Naive thymus-derived CD4-positive, alpha-beta T cell (primary cell): ENCODE measurements around the gene CPB1. TPM values are rescaled to one million over a fixed set of nuclear protein-coding genes. Genes with fewer than 3 reads are reported as not detected.

Source experiments
- ATAC-seq: fragments of 150-1000 bp; cut with Tn5 transposase; 2 replicates; pipeline ENCODE4 v1.10.0; 2021; ENCODE audit warnings: mild to moderate bottlenecking, moderate library complexity
- CTCF ChIA-PET: fragments of 350-600 bp; sonication (Branson Sonifier 250); formaldehyde crosslinking; loops from one replicate; lab custom pipeline; 2021; ENCODE audit warnings: antibody characterized with exemption; lab: Charles Lee
- POLR2A ChIA-PET: fragments of 350-600 bp; sonication (Branson Sonifier 250); formaldehyde crosslinking; loops from one replicate; lab custom pipeline; 2021; ENCODE audit warnings: antibody characterized with exemption, inconsistent platforms; lab: Charles Lee
- DNase-seq, 9 donors: peaks; one replicate each; pipeline versions ENCODE4 v3.0.0 to v3.0.0-alpha.2; 2020 to 2022; ENCODE audit warnings: mixed read lengths in 1 of 9
- H3K27ac ChIP-seq: one replicate; pipeline ENCODE4 v1.7.0; 2013; ENCODE audit warnings: mild to moderate bottlenecking, low read depth, low read length, moderate library complexity
- H3K27me3 ChIP-seq, 2 donors: one replicate each; pipeline ENCODE4 v1.7.0; 2013; ENCODE audit warnings: low read length in 2 of 2, mild to moderate bottlenecking in 2 of 2, moderate library complexity in 2 of 2; ENCODE audit not compliant: control insufficient read depth in 2 of 2, insufficient read depth in 2 of 2
- H3K36me3 ChIP-seq, 3 experiments: 1 replicate in 2 of 3; 2 replicates in 1 of 3; pipeline ENCODE4 v1.7.0; 2013; ENCODE audit warnings: low read length in 3 of 3, mild to moderate bottlenecking in 3 of 3, moderate library complexity in 1 of 3; ENCODE audit not compliant: insufficient read depth in 3 of 3, control insufficient read depth in 2 of 3
- H3K4me1 ChIP-seq, 2 donors: one replicate each; pipeline ENCODE4 v1.7.0; 2013; ENCODE audit warnings: low read length in 2 of 2, mild to moderate bottlenecking in 2 of 2, moderate library complexity in 1 of 2; ENCODE audit not compliant: control insufficient read depth in 2 of 2, insufficient read depth in 2 of 2
- H3K4me3 ChIP-seq: 2 replicates; pipeline ENCODE4 v1.7.0; 2013; ENCODE audit warnings: mild to moderate bottlenecking, low read length
- H3K9me3 ChIP-seq, 3 experiments: 1 replicate in 2 of 3; 2 replicates in 1 of 3; pipeline ENCODE4 v1.7.0; 2013; ENCODE audit warnings: low read length in 3 of 3; ENCODE audit not compliant: control insufficient read depth in 2 of 3
- H3K27ac Mint-ChIP-seq, 9 donors: one replicate each; pipeline ENCODE4 v1.8.0; 2020 to 2022; ENCODE audit warnings: mixed read lengths in 9 of 9, mild to moderate bottlenecking in 8 of 9, moderate library complexity in 5 of 9, inconsistent platforms in 2 of 9
- H3K27me3 Mint-ChIP-seq, 5 donors: one replicate each; pipeline ENCODE4 v1.8.0; 2021 to 2022; ENCODE audit warnings: mixed read lengths in 5 of 5, mild to moderate bottlenecking in 1 of 5
- H3K36me3 Mint-ChIP-seq, 5 donors: one replicate each; pipeline ENCODE4 v1.8.0; 2020 to 2022; ENCODE audit warnings: mixed read lengths in 5 of 5, mild to moderate bottlenecking in 3 of 5, inconsistent platforms in 1 of 5
- H3K4me1 Mint-ChIP-seq, 7 donors: one replicate each; pipeline ENCODE4 v1.8.0; 2020 to 2022; ENCODE audit warnings: mixed read lengths in 7 of 7, mild to moderate bottlenecking in 3 of 7, inconsistent platforms in 1 of 7
- H3K4me3 Mint-ChIP-seq, 10 donors: one replicate each; pipeline ENCODE4 v1.8.0; 2020 to 2022; ENCODE audit warnings: mild to moderate bottlenecking in 10 of 10, mixed read lengths in 10 of 10, moderate library complexity in 6 of 10, inconsistent platforms in 2 of 10
- H3K9me3 Mint-ChIP-seq, 11 donors: one replicate each; pipeline ENCODE4 v1.8.0; 2020 to 2022; ENCODE audit warnings: mixed read lengths in 11 of 11, mild to moderate bottlenecking in 4 of 11, inconsistent platforms in 1 of 11, moderate library complexity in 1 of 11
- intact Hi-C, 2 donors: fragments of 100-400 bp; cut with micrococcal nuclease; formaldehyde crosslinking; loops; one replicate each; pipeline ENCODE4 v1.15.1; 2023
- polyA plus RNA-seq, 2 donors: library from polyadenylated mRNA; unstranded; fragments of 300-500 nt; fragmentation: Illumina TruSeq; gene quantifications; one replicate each; pipeline ENCODE4 v1.2.3, GENCODE V29; 2021
- total RNA-seq, 6 experiments: library from RNA in 5 of 6; stranded (reverse) in 5 of 6; gene quantifications; 1 replicate in 5 of 6; 2 replicates in 1 of 6; pipeline ENCODE4 v1.2.3 and lab custom pipeline; 2021 to 2026

Gene CPB1
- total and polyA plus RNA-seq, 7 experiments from 2014 or later, result not detected

DNA sequence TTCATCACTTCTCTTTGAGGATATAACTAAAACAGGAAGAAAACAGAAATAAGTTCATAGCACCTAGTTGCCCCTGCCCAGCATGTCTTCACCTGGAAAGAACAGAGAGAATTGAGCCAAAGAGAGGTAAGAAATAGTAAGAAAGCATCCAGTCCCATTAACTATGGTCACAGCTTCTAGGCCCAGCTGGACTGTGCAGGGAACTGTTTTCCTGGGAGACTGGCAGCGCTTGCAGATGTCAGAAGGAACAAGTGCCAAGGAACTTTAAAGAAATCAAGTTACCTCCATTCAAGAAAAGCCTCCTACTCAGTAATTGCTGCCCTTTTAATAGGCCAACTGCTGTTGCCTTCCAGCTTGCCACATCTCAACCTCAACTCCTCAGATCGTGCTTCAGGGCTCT, 17.8 kb upstream of the CPB1 start:
- no peak overlapping the region for H3K4me3 ChIP-seq
- CTCF ChIA-PET, result no interaction called here
- H3K9me3 Mint-ChIP-seq, result peaks cover 0 to 8% (median 0%) of the 10 kb centered on the region in 11 donors
- intact Hi-C loops, result no loop called here
- no peaks in the 10 kb centered on the region for H3K9me3 ChIP-seq
- no peaks in the 10 kb centered on the region for H3K27me3 ChIP-seq
- ATAC-seq, result no peak
- no peaks in the 10 kb centered on the region for H3K4me1 Mint-ChIP-seq
- no peak overlapping the region for H3K4me3 Mint-ChIP-seq
- H3K27ac Mint-ChIP-seq, result no peak overlapping the region
- peaks cover 0 to 26% (median 5%) of the 10 kb centered on the region in 5 donors for H3K27me3 Mint-ChIP-seq
- H3K27ac ChIP-seq, result no peak overlapping the region
- no peaks in the 10 kb centered on the region for H3K36me3 Mint-ChIP-seq
- no peaks in the 10 kb centered on the region for H3K36me3 ChIP-seq
- POLR2A ChIA-PET, result no interaction called here
- H3K4me1 ChIP-seq, result no peaks in the 10 kb centered on the region
- no peak for DNase-seq

DNA sequence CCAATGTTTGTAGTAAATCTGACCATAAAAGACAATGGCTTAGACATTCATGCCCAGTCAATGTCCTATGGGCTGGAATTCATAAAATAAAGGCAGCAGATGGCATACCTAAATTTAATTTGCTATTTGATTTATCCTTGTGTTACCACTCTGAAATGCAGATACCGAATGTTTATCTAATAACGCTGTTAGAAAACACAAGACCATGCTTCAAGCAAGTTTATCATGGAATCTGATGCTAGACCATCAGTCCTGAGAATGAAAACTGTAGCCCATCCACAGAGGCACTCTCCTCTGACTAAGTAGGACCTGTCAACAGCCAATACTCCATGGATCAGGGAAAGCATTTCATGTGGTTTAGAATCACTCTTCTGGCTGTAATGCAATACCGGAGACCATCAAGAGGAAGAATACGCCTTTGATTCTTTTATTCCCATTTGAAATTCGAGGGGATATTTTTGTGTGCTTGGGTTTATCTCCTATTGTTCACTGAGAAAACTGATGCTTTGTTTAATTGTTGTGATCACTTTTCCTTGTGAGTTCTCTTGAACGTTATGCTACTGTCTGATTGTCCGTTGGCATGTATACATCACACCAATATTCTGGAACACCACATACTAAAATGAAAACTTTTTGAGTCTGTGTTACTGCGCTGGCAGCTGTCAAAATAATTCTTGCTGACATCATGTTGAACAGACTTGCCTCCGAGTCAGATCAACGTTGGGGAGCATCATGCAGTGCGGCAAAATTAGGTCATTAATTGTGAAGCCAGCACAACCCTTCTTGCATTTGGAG, 12.1 kb upstream of the CPB1 start:
- Mint-ChIP-seq H3K27ac (no peak overlapping the region), H3K4me3 (no peak overlapping the region), H3K36me3 (no peaks in the 10 kb centered on the region), H3K9me3 (peaks cover 0 to 9% (median 2%) of the 10 kb centered on the region in 11 donors), H3K4me1 (no peaks in the 10 kb centered on the region), H3K27me3 (peaks cover 0 to 25% (median 8%) of the 10 kb centered on the region in 5 donors)
- no peak overlapping the region for H3K4me3 ChIP-seq
- ChIA-PET POLR2A (no interaction called here), CTCF (no interaction called here)
- ATAC-seq (no peak), DNase-seq (no peak)
- no peaks in the 10 kb centered on the region for H3K9me3 ChIP-seq
- H3K36me3 ChIP-seq, result no peaks in the 10 kb centered on the region
- intact Hi-C loops, result no loop called here
- no peaks in the 10 kb centered on the region for H3K4me1 ChIP-seq
- H3K27me3 ChIP-seq, result no peaks in the 10 kb centered on the region
- no peak overlapping the region for H3K27ac ChIP-seq

DNA sequence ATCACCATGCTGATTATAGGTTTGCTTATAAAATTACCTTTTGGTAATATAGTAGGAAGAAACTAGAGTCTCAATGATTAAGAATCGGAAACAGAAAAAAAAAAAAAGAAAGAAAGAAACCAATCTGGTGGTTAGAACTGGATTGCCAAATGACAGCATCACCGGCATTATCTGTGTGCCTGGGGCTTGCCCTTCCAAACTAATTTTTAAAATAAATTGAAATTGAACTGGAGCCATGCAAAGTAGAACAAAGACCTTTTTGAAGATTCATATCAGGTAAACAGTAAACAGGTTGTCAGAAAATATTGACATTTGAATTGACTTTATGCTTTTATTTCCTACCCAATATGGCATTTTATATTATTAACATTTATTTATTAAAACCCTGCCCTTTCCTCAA, 11.2 kb upstream of the CPB1 start:
- no peaks in the 10 kb centered on the region for H3K36me3 ChIP-seq
- H3K4me1 ChIP-seq, result no peaks in the 10 kb centered on the region
- Mint-ChIP-seq H3K36me3 (no peaks in the 10 kb centered on the region), H3K4me1 (no peaks in the 10 kb centered on the region), H3K9me3 (peaks cover 0 to 14% (median 4%) of the 10 kb centered on the region in 11 donors), H3K27me3 (peaks cover 0 to 19% (median 5%) of the 10 kb centered on the region in 5 donors), H3K4me3 (no peak overlapping the region), H3K27ac (no peak overlapping the region)
- H3K27ac ChIP-seq, result no peak overlapping the region
- no peak overlapping the region for H3K4me3 ChIP-seq
- no peak for DNase-seq
- no peaks in the 10 kb centered on the region for H3K27me3 ChIP-seq
- ChIA-PET POLR2A (no interaction called here), CTCF (no interaction called here)
- ATAC-seq, result no peak
- no peaks in the 10 kb centered on the region for H3K9me3 ChIP-seq
- intact Hi-C loops, result no loop called here

DNA sequence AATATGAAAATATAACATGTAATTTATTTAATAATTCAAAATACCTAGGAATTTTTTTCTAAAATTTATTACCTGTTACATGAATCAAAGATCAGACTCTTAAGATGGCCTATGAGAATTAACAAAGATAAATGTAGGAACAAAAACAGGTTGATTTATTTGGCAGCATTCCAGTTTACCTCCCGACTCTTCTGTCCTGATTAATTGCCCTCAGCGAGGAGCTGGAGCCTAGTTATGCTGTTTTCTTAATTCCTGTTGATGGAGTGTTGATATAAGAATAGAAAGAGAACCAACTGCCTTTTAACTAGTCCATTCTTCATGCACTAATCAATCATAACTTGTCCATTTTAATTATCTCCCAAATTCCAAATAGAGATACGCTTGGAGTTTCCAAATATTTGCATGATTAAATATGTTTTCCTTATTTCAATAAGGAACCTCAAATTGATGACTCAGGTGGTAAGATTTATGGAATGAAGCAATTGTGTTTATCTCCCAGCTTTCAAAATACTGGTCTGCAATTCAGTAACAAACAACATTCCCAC, 10.6 kb upstream of the CPB1 start:
- ATAC-seq (no peak), DNase-seq (no peak)
- Mint-ChIP-seq H3K27me3 (peaks cover 0 to 14% (median 5%) of the 10 kb centered on the region in 5 donors), H3K9me3 (peaks cover 0 to 13% (median 5%) of the 10 kb centered on the region in 11 donors), H3K4me1 (no peaks in the 10 kb centered on the region), H3K27ac (no peak overlapping the region), H3K36me3 (no peaks in the 10 kb centered on the region), H3K4me3 (no peak overlapping the region)
- Histone ChIP-seq H3K27ac (no peak overlapping the region), H3K9me3 (no peaks in the 10 kb centered on the region), H3K4me1 (no peaks in the 10 kb centered on the region), H3K4me3 (no peak overlapping the region), H3K36me3 (no peaks in the 10 kb centered on the region), H3K27me3 (no peaks in the 10 kb centered on the region)
- POLR2A ChIA-PET, result no interaction called here
- intact Hi-C loops, result no loop called here
- CTCF ChIA-PET, result no interaction called here

DNA sequence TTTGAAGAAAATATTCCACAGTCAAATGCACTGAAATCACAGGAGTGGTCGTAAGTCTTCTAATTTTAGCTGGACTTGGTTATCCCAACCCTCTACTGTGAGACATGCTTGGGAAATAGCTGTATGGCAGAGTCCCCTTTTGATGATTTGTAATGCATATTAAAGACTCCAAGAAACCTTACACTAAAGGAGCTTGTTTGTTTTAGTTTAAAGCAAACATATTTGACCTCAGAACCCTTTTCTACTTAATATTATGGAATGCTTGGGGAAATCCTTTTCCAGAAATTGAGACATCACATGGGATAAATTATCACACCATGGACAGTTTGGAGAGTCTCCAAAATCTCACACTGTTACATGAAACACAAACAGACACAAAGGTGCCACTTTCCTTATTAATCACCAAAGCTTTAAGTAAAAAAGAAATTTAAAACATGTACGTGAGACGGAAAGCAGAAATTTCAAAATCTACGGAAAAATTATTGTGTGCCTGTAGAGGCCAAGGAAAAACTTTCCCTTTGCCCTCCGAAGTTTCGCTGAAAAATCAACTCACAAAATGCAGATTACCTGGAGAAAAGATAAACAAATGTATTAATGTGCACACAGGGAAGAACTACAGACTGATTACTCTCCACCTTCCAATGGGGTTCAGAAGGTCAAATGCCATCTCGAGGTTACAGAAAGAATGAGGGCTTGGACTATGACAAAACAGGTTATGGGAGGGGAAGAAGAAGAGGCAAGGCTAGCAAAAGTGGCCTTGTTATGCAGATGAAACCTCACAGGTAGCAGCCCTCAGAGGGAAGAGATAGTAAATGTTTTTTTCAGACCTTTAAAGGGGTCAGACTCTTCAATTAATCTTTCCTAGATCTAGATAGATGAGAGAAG, 7.0 kb upstream of the CPB1 start:
- Mint-ChIP-seq H3K4me1 (no peaks in the 10 kb centered on the region), H3K27ac (no peak overlapping the region), H3K9me3 (peaks cover 0 to 21% (median 10%) of the 10 kb centered on the region in 11 donors), H3K36me3 (no peaks in the 10 kb centered on the region), H3K4me3 (no peak overlapping the region), H3K27me3 (peaks cover 0 to 7% (median 5%) of the 10 kb centered on the region in 5 donors)
- intact Hi-C loops, result no loop called here
- Histone ChIP-seq H3K4me1 (no peaks in the 10 kb centered on the region), H3K27me3 (no peaks in the 10 kb centered on the region), H3K9me3 (no peaks in the 10 kb centered on the region), H3K36me3 (no peaks in the 10 kb centered on the region), H3K27ac (no peak overlapping the region), H3K4me3 (no peak overlapping the region)
- DNase-seq (no peak), ATAC-seq (no peak)
- CTCF ChIA-PET, result no interaction called here
- POLR2A ChIA-PET, result no interaction called here

DNA sequence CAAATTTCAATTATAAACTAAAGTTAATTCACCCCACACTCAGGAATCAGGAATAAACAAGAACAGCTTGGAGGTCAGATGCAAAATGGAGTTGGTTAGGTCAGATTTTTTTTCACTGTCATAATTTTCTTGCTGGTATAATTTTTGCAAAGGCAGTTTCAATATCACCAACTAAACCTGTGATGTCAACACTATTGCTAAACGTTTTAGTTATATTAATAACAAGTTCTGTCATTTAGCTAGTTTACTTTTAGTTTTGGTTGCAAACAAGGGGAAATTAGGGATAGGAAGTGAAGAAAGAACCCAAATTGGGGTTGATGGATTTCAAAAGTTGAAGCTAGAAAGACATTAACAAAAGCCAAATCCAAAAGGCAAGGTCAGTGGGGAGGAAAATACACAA, 4.6 kb upstream of the CPB1 start:
- H3K27me3 Mint-ChIP-seq, result peaks cover 0 to 12% (median 8%) of the 10 kb centered on the region in 5 donors
- DNase-seq (no peak), ATAC-seq (no peak)
- H3K27ac ChIP-seq, result no peak overlapping the region
- H3K4me1 Mint-ChIP-seq, result no peaks in the 10 kb centered on the region
- no peaks in the 10 kb centered on the region for H3K9me3 ChIP-seq
- no peaks in the 10 kb centered on the region for H3K4me1 ChIP-seq
- no peak overlapping the region for H3K4me3 Mint-ChIP-seq
- H3K36me3 ChIP-seq, result no peaks in the 10 kb centered on the region
- H3K27ac Mint-ChIP-seq, result no peak overlapping the region
- ChIA-PET CTCF (no interaction called here), POLR2A (no interaction called here)
- H3K27me3 ChIP-seq, result no peaks in the 10 kb centered on the region
- no peak overlapping the region for H3K4me3 ChIP-seq
- intact Hi-C loops, result no loop called here
- no peaks in the 10 kb centered on the region for H3K36me3 Mint-ChIP-seq
- H3K9me3 Mint-ChIP-seq, result peaks cover 0 to 21% (median 9%) of the 10 kb centered on the region in 11 donors
